ENCODE measurements around the gene MPC2.
"Not testable (repeated sequence)": the region's sequence is repeated elsewhere in the genome, so short reads cannot be mapped to it uniquely, and the experiment has no call there.

MPC2 gene

DNA sequence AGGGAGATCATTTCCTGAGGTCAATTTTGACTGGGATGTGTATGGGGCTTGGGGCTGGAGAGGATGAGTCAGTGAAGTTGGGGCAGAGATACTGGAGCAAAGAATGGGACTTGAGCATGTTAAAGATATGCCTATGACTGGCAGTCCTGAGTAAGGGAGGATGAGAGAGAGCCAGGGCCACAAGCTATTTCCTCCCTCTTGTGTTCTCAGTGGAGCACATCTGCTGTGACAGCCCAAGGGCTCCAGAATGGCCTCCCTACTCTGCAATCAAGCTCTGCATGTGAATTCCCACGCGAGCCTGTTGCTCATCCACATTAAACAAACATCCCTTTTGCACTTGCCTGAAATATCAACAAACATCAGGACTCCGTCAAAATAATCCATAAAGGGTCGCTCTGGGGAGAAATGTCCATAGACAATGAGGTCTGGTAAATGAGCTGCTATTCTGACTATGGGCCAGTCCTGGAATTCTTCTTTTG is 32.2 kb downstream of the MPC2 start:
- DNase-seq, result no peak

DNA sequence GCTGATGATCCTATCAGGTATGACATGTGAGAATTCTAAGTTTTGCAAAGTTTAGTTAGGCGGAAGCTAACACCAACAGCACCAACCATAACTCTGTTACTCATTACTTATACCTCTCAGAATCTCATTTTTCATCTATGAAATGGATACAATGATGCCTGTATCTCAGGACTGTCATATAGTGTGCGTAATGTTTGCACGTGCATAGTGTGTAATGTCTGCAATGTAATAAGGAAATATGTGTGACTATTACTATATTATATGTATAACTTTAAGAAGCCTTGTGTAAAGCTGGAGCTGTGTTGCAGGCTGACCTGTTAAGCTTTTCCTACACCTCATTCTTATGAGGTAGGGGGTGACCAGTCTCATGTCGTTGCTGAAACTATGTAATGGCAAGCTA is 36.0 kb downstream of the MPC2 start:
- no peak for DNase-seq

DNA sequence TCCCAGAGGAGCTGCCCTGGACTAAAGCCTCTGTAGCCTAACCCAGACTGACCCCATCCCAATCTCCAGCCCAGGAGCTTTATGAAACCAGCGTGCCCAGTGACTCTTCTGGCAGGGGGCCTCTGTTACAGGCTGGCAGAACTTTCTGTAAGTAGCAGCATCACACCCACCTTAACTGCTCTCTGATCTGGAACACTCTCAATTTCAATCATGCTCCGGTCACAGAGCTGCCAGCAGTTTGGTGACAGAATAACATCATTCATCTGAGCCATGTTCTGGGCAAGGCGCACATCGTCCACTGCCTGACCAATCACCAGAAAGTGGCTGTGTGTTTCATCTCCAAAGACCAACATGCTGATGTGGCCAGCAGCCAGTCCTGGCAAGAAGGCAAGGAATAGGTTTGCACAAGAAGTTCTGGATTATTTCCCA is 37.6 kb downstream of the MPC2 start:
- DNase-seq, result peak in 1 of 5 experiments; percentile 10

DNA sequence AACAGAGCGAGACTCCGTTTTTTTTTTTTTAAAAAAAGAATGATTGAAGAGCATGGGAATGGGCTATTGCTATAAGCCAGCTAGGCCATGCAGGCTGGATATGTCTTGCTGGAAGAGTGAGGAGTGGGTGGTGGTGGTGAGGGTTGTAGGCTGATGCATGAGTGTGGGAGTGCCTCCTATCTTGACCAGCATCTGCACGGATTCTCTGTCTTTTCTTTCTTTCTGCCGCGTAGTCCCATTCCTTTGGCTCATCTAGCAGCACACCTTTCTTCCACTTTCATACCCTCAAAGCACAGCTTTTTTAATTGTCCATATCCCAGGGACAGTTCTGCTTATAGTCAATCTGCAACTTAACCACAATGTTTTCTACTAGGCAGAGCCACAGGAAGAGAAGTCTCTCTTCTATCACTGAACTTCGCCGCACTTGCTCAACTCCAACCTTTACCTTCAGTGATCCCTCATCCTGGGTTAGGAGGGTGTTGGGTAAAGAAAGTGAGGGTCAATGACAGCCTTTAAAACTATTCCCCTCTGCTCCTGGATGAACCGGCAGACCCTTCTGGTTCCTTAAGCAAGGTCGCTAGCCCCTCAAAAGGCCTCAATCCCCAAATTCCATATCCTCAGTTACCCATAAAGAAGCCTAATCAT is 38.2 kb downstream of the MPC2 start:
- no peak for DNase-seq

DNA sequence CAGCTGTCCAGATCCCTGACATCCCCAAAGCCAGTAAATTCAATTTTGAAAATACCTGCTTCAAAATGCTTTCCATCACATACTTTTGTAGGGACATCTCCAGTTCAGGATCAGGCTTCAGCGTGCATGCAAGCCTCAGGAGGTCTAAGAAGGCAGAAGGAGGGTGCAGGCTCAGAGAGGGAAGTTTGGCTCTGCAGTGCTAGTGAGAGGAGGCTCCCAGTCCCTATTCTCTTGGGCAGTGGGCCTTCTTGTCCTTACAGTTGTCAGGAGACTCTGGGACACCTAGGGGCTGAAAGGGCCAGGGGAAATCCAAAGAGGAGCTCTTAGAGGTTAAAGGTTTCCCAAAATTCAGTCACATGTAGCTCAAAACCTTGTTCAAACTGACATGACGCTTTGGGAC is 43.1 kb downstream of the MPC2 start:
- DNase-seq, result no peak

DNA sequence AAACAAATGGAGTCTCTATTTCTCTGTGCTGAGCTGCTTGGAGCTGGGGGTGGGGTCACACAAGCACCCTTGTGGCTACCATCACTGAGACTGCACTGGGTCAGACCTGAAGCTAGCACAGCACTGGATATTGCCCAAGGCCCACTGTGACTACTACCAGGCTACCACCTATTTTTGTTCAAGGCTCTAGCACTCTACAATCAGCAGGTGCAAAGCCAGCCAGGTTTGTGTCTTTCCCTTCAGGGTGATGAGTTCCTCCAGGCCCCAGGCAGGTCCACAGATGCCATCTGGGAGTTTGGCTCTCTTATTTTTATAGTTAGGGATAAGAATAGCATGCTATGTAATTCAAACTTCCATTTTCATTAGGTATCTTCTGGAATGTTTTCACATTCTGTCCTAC is 46.5 kb downstream of the MPC2 start:
- no peak for DNase-seq

DNA sequence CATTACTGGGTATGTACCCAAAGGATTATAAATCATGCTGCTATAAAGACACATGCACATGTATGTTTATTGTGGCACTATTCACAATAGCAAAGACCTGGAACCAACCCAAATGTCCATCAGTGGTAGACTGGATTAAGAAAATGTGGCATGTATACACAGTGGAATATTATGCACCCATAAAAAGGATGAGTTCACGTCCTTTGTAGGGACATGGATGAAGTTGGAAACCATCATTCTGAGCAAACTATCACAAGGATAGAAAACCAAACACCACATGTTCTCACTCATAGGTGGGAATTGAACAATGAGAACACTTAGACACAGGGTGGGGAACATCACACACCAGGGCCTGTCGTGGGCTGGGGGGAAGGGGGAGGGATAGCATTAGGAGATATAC is 49.7 kb downstream of the MPC2 start:
- not testable (repeated sequence) for DNase-seq

DNA sequence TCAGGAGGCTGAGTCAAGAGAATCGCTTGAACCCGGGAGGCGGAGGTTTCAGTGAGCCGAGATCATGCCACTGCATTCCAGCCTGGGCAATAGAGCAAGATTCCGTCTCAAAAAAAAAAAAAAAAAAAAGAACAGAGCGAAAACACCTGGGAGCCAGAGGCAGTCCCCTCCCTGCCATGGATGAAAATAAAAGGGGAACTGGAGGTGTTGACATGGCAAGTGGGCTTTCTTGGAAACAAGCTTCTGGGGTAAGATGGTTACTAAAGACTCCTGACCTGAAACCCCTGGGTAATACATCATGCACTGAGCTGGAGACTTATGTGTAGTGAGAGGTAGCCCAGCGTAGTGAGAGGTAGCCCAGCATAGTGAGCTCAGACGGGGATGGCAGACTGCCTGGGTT is 54.5 kb downstream of the MPC2 start:
- DNase-seq, result no peak

DNA sequence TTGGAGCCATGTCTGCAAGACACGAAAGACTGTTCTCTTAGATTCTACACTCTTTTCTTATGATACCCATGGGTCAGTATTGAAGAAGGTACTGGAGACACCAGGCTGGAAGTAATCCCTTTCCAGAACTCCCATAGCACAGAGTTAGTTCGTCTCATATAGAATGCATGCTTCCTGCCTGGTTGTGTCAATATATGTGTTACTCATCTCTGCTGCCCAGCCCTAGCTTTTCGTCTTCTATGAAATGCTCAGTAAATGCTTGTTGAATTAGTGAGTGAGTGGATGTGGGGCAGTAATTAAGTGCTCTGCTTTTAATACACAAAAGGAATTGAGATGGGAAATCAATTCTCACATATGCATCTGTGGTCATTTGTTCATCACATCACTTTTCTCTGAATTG is 55.1 kb downstream of the MPC2 start:
- no peak for DNase-seq

DNA sequence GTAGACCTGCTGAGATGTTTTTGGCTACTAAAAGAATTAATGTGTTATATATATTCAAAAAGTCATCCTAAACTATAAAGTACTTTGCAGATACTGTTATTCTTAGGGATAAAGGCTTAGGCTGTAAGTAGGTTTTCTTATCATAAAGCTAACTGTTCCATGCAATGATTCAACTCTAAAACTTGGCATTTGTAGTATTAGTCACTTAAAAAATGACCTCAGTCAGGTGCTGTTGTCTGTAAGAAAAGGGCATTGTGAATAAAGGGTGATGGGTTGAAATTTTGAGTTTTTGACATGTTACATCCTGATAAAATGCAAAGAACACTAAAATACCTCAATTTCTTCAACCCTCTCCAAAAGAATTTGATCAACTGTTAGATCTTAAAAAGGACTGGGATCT is 55.8 kb downstream of the MPC2 start:
- no peak for DNase-seq

DNA sequence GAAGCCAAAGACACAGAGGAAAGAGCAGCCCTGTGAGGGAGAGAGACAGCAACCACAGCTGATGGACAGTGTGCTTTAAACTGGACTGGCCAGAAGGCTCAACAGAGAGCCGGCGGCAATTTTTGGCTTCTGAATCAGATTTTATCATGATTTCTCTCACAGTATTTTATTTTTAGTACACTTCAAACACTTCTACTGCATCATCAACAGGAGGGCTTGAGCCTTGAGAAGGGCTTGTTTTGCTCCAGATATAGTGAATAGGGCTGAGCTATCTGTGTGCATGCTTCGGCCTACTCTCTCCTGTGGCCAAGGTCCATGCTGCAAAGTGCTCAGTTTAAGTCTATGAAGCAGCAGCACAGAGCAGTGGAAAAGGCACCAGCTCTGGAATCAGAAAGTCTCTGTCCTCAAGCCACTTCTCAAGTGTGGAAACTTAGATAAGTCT is 56.3 kb downstream of the MPC2 start:
- no peak for DNase-seq

DNA sequence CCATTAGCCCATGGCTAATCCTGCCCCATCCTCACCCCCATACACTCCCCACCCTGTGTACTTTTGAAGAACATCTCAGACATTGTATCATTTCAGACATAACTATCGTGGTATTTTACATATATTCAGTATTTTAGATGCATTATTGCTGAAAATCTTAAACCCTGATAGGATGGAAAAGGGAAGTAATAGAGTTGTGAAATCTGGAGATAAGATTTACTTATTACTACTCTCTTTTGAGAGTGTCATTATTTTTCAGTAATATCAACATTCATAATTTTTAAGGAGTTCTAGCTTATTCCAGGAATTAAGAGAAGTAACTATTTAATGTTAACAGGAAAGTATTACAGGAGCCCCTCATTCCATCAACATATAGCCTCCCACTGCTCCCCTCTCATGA is 57.4 kb downstream of the MPC2 start:
- no peak for DNase-seq

DNA sequence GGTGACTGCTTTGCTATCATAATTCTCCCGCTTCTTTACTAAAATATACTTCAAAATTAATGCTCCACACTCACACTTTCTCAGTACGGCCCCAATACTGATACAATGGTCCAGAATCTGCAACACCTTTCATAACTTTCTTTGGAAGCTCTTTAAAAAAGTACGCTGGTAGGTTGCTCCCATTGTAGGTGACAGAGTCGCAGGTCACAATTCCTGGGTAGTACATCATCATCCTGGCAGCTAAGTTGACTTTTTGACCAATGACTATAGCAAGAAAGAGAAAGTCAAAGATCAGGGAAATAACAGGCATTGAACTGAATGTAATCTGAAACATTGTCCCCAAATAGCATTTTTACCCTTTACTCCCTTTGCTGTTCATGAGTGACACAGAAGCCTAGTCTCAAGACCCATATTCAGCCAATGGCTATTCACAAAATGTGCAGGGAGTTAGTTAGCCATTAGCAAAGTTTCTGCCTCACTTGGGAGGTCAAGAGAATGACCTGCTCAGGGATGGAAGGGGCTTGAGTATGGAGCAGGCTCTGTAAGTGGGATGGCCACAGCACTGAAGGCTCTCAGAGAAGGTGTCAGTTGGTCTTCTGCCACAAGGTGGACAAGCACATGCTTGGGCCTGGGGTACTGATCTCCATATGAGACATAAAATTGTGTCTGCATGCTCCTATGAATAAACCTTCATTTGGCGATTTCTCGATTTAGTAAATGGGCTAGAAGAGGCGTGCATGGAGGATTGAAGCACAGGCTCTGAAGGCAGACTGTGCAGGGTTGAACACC is 58.3 kb downstream of the MPC2 start:
- no peak for DNase-seq

DNA sequence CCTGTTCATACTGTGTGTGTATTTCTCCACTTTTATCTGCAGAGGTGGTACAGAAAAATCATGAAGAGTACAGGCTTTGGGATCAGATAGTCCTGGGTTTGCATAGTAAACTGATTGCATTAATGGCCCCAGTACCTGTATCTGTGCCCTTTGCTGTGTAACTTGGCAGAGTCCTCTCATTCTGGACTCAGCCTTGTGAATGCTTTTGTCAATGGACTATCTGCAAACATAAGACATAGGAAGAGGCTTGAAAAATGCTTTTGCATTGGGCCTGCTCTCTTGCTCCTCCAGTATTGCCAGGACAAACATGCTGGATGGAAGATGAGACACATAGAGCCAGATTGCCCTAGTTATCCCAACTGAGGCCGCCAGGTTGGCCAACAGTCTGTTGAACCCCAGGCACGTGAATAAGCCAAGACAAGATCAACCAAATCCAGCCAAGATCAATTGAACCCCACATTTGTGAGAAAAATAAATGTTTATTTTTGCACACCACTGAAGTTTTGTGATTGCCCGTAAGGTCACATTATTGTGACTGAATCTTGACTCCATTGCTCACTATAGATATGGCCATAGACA is 60.2 kb downstream of the MPC2 start:
- no peak for DNase-seq

DNA sequence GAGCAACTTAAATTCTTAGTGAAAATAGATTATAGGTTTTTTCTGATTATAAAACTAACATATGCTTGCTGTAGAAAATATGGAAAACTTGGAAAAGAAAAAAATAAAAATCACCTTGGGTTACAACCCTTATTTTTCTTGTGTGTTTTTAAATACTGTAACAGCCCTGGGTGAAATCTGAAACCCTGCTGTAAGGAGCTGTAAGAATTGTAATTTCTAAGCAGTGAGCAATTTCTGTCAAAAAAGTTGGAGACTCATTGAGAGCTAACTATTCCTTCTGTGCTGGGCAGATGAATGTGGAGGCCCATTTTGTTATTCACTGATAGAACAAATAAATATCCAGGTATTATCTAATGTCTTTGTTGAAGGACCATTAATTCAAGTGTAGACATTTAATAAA is 65.5 kb downstream of the MPC2 start:
- no peak for DNase-seq

DNA sequence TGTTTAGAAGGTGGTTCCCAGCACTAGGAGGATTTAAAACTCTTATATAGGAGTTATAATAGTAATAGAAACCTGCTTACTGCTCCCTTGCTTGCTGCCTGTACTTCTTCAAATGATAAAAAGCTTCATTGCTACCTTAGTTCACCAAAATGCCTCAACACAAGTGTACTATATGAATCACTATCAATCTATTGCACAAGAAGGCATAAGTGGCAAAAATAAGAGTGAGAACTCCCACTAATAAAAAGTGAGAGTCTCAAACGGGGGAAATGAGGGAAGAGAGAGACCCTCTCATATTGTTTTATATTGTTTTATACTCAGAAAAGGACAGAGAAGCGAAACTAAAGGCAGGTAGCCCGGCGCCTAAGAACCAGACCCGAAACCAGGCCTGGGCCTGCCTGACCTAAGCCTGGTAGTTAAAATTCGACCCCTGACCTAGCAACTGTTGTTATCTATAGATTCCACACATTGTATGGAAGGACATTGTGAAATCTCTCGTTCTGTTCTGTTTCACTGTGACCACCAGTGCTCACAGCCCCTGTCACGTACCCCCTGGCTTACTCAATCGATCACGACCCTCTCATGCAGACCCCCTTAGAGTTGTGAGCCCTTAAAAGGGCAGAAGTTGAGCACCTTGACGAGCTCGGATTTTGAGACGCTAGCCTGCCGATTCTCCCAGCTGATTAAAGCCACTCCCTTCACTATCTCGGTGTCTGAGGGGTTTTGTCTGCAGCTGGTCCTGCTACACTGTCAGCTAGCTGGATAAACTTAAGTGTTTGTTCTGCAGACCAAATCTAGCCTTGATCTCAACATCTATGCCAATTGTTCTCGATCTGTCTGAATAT is 67.5 kb downstream of the MPC2 start:
- DNase-seq, result not testable (repeated sequence)

DNA sequence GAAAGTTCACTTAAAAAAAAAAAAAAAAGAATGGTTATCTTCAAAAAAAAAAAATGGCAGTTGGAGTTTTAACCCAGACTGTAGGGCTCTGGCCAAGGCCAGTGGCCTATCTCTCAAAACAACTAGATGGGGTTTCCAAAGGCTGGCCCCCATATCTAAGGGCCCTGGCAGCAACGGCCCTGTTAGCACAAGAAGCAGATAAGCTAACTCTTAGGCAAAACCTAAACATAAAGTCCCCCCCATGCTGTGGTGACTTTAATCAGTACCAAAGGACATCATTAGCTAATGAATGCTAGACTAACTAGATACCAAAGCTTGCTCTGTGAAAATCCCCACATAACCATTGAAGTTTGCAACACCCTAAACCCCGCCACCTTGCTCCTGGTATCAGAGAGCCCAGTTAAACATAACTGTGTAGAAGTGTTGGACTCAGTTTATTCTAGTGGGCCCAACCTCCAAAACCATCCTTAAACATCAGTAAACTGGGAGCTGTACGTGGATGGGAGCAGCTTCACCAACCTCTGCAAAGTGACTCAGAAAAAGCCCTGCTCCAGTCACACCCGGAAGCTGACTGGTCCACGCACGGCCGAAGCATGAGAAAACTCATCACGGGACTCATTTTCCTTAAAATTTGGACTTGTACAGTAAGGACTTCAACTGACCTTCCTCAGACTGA is 70.0 kb downstream of the MPC2 start:
- not testable (repeated sequence) for DNase-seq
